ENCODE measurements around the gene MGAT1. TPM values are rescaled to one million over a fixed set of nuclear protein-coding genes. Genes with fewer than 3 reads are reported as not detected.
A peak's percentile ranks its signal among the peaks of the same experiment; 100 is the strongest.
"Not testable (repeated sequence)": the region's sequence is repeated elsewhere in the genome, so short reads cannot be mapped to it uniquely, and the experiment has no call there.

Gene MGAT1
- total RNA-seq, 2 donors from 2014 or later: 150 to 160 TPM

DNA sequence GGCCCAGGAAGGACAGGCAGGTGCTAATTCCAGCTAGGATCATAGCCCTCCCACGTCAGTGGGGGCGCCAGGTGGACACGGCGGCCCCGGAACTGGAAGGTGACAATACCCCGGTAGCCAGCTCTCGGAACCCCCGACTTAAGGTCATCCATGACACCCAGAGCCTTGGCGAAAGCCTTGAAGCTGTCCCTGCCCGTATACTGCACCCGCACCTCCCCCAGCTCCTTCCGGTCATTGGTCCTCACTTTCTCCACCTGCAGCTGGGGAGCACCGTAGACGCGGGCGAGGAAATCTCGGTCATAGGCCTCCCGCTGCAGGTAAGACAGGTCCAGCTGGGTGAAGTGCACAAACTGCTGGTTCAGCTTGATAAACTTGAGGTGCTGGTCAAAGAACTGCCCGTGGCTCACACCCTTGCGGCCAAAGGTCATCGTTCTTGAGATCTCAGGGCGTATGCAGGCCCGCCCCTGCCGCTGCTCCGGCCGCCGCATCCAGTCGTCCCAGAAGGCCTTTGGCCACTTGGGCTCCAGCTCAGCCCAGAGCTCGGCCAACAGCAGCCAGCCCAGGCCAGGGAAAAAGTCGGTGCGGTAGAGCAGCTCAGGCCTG lies 10.9 kb downstream of the MGAT1 start:
- peak; percentile 69 for DNase-seq (ENCODE audit: low spot score)
- intact Hi-C loops (cut with DNase I): no loop called here

DNA sequence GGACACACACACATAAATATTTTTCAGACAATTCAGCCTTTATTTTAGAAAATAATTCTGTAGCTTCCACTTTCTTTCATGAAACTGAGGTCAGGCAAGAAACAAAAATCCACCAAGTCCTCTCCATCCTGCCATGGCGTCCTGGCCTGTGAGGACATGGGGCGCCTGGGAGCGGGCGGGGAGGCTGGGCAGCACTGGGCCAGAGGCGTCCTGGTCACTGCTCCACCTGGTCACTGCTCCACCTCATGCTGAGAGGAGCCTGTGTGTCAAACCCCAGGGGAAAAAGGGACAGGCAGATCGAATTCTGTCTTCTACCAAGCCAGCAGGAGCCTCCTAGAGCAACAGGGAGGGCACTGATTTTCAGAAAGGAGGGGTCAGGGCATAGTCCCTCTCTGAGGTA lies 12.1 kb downstream of the MGAT1 start:
- DNase-seq (ENCODE audit: low spot score): peak; percentile 64
- intact Hi-C loops (cut with DNase I): no loop called here

DNA sequence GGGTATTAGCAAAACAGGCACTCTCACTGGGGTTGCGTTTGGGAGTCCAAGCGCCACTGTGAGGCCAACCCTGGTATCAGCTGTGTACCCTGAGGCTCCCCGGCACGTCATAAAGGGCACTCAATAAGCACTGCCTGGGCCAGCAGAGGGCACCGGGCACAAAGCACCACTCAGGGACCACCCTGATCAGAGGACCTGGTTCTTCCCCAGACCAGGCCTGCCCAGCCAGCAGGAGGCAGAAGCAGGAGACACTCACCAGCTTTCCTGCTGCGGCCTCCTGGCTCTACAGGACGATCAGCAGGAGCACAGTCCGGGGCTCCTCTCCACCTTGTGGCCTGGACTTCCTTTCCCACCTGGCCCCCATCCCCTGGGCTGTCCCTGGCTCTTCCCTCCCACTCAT lies 12.6 kb downstream of the MGAT1 start:
- DNase-seq (ENCODE audit: low spot score): peak; percentile 71
- intact Hi-C loops (cut with DNase I): no loop called here

DNA sequence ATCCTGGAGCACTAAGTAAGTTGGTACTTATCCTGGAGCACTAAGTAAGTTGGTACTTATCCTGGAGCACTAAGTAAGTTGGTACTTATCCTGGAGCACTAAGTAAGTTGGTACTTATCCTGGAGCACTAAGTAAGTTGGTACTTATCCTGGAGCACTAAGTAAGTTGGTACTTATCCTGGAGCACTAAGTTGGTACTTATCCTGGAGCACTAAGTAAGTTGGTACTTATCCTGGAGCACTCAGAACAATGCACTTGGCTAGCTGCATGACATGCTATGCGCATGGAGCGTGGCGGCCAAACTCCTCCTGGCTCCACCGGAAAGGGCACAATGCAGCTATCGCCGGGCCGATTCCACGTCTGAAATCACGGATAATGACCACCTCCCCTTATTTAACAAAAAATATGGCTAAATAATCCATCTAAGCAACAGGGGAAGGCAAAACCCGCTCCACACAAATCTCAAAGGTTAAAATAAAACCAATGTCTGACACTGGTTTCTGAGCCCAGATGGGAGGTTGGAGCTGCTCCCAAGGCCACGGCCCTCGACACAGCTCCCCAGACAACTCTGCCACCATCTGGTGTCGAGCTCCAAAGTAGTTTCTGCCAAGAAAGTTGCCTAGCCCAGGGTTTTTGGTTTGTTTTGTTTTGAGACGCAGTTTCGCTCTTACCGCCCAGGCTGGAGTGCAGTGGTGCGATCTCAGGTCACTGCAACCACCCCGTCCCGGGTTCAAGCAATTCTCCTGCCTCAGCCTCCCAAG lies 13.8 kb downstream of the MGAT1 start:
- intact Hi-C loops (cut with DNase I): loop anchor here (10.0 kb wide), 3 partner anchors 46 to 366 kb away; partner anchors contain the start of gene ZFP62 (in 1 of the 2)
- not testable (repeated sequence) for DNase-seq (ENCODE audit: low spot score)

- peak; percentile 64 for DNase-seq (ENCODE audit: low spot score)
- intact Hi-C loops (cut with DNase I): loop anchor here (10.0 kb wide), 3 partner anchors 47 to 367 kb away; partner anchors contain the start of gene ZFP62 (in 1 of the 2)
Observed at GRCh38 chr5:180787711-180788431, 14.7 kb downstream of the MGAT1 start.

DNA sequence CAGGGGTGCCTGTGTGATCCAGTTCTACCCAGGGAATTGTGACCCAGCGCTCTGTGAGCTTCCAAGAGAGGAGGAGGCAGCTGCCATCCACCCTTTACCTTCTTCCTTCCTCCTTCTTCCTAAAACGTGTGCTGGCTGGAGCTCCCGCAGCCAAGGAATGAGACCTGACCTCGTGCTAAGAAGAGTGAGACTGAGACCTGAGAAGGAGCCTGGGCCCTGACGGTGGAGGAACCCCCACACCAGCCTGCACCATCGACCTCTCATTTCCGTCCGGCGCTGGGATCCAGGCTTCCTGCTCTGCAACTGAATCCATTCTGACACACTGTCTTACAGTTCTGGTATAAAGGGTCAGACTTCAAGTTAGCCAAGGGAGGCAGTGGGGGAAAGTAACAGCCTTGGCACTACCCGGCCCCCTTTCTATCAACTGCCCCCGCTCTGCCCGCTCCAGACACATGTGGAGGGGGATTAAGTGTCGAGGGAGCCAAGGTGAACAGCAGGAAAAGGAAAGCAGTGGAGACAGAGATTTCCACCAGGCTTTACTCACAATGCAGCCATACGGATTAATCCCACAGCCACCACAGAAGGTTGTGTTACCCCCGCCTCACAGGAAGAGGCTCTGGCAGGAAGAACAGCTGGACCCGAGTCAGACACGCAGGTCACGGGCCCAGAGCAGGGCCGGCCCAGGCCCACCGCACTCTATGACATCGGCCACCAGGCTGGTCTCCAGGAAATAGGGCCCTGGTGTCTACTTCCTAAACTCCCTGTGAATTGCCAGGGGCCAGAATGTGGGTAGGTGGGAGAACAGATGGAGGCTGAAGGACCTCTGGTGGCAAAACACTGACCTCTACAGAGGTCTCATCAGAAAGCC lies 15.8 kb downstream of the MGAT1 start:
- peak; percentile 81 for DNase-seq (ENCODE audit: low spot score)
- intact Hi-C loops (cut with DNase I): loop anchor here (10.0 kb wide), 3 partner anchors 48 to 368 kb away; partner anchors contain the start of gene ZFP62 (in 1 of the 2)

GRCh38 chr5:180785794-180786221 lies 16.8 kb downstream of the MGAT1 start:
- intact Hi-C loops (cut with DNase I): loop anchor here (10.0 kb wide), 3 partner anchors 49 to 369 kb away; partner anchors contain the start of gene ZFP62 (in 1 of the 2)
- DNase-seq (ENCODE audit: low spot score): peak; percentile 82

GRCh38 chr5:180785121-180785781 lies 17.4 kb downstream of the MGAT1 start:
- intact Hi-C loops (cut with DNase I): loop anchor here (10.0 kb wide), 3 partner anchors 50 to 370 kb away; partner anchors contain the start of gene ZFP62 (in 1 of the 2)
- DNase-seq (ENCODE audit: low spot score): peak; percentile 81

DNA sequence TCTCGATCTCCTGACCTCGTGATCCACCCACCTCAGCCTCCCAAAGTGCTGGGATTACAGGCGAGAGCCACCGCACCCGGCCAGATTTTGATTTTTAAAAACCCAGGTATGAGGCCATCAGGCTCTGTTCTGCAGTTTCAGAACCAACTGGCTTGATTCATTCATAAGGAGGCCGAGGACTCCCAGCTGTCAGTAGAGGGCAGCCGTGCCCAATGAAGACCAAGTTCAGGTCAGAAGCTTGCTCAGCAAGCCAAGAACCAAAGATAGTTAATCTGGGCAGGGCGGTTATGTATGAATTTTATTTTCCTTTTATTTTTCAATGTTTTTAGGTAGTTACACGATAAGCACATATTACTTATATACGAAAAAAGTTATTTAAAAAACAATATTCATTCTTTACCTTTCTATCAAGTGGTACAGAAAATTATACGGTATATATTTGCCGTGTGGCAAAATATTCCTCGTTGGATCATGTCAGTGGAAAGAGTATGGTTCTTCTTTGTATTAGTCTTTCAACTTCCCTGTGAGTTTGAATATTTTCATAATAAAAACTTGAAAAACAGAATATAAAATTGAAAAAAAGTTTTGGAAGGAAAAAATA lies 18.0 kb downstream of the MGAT1 start:
- intact Hi-C loops (cut with DNase I): loop anchor here (10.0 kb wide), 3 partner anchors 50 to 370 kb away; partner anchors contain the start of gene ZFP62 (in 1 of the 2)
- DNase-seq (ENCODE audit: low spot score): peak; percentile 93

GRCh38 chr5:180783340-180784052 lies 19.1 kb downstream of the MGAT1 start:
- no peak for DNase-seq (ENCODE audit: low spot score)
- intact Hi-C loops (cut with DNase I): loop anchor here (10.0 kb wide), 3 partner anchors 51 to 371 kb away; partner anchors contain the start of gene ZFP62 (in 1 of the 2)

DNA sequence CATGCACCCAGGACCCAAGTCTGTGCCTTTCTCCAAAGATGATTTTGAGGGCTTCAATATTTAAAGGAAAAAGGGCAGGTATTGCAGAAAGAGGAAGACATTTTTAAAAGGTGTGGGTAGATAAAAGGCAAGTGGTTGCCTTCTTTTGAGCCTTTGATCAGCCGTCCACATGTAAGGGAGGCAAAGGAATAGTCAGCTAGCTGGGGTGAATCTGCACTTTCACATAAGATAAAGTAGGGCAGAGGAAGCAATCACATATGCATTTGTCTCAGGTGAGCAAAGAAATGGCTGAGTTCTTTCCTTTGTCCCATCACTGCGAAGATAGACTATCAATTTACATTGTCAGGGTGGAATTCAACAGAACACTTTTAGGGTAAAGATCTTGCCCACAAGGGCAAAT lies 19.9 kb downstream of the MGAT1 start:
- DNase-seq (ENCODE audit: low spot score): no peak
- intact Hi-C loops (cut with DNase I): loop anchor here (10.0 kb wide), 3 partner anchors 52 to 372 kb away; partner anchors contain the start of gene ZFP62 (in 1 of the 2)

- intact Hi-C loops (cut with DNase I): loop anchor here (10.0 kb wide), 3 partner anchors 53 to 373 kb away; partner anchors contain the start of gene ZFP62 (in 1 of the 2)
- not testable (repeated sequence) for DNase-seq (ENCODE audit: low spot score)
Observed at GRCh38 chr5:180781900-180782326, 20.7 kb downstream of the MGAT1 start.

DNA sequence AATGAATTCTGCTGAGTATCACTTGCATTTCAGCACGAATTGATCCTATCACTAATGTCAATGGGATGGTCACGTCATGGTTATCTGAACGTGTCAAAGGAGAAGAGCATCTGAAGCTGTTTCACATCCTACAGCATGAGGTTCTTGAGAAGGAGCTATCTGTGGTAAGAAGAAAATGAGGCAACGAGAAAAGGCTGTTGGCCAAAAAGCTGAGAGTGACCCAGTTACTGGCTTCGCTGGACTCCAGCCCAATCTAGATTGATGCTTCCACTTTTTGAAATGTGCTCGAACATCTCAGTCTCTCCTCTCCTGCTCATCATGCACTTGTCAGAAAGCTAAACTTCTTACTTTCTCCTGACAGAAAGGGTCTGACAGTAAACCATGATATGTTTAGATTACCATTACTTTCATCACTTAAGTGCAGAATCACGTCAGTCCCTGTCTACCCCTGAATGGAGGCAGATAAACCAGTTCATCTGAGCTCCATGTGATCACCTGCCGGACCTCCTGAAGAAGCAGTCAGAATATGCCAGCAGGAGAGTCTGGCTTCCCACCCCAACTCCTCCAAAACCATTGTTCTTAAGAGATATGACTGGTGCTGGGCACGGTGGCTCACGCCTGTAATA lies 22.5 kb downstream of the MGAT1 start:
- DNase-seq (ENCODE audit: low spot score): no peak
- intact Hi-C loops (cut with DNase I): loop anchor here (10.0 kb wide), 3 partner anchors 55 to 375 kb away; partner anchors contain the start of gene ZFP62 (in 1 of the 2)

DNA sequence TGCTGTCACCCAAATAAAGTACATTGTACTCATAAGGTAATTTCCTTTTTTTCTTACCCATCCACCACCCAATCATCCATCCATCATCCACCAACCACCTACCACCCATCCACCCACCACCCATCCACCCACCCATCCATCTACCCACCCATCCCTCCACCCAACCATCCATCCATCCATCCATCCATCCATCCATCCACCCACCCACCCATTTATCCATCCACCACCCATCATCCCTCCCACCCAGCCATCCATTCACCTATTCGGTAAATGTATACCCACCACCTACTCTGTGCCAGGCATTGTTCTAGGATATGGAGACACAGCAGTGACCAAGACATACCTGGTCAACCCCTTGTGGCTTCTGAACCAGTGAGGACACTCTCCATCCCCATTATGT lies 25.1 kb downstream of the MGAT1 start:
- no peak for DNase-seq (ENCODE audit: low spot score)
- intact Hi-C loops (cut with DNase I): no loop called here

GRCh38 chr5:180776376-180776775 lies 26.2 kb downstream of the MGAT1 start:
- intact Hi-C loops (cut with DNase I): no loop called here
- no peak for DNase-seq (ENCODE audit: low spot score)

DNA sequence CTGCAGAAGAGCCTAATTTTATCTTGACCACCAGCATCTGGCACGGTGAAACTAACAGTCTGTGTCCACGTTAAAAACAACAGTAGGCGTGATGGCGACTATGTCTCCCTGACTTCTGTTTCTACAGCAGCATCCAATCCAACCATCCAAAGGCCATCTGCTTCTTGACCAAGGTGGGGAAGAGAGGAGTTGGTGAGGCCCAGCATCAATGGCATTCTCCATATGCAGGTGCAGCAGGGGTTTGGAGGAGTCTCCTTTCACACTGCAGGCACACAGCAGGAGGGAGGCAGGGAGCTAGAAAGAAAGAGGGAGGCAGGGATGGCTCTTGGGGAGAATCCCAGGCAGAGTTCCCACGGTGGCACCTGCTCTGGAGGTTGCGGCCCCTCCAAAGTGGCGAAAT lies 27.0 kb downstream of the MGAT1 start:
- intact Hi-C loops (cut with DNase I): no loop called here
- DNase-seq (ENCODE audit: low spot score): no peak
